Neuronal stem cell (in vitro differentiated cells): ENCODE measurements around the gene CHN2.

Experiments used
- DNase-seq: peaks from one replicate; pipeline ENCODE4 v3.0.0-alpha.2; 2013; ENCODE audit warnings: low spot score
- H2AFZ ChIP-seq: one replicate; pipeline ENCODE4 v1.6.1; 2013; ENCODE audit warnings: mild to moderate bottlenecking, low read length, inconsistent platforms
- H2AK5ac ChIP-seq: 2 replicates; pipeline ENCODE4 v1.6.1; 2013; ENCODE audit warnings: low read depth, mild to moderate bottlenecking, inconsistent platforms, low read length, moderate library complexity, mixed read lengths
- H2BK120ac ChIP-seq: 2 replicates; pipeline ENCODE4 v1.6.1; 2013; ENCODE audit warnings: low read depth, mild to moderate bottlenecking, inconsistent platforms, low read length, moderate library complexity, mixed read lengths
- H2BK12ac ChIP-seq: one replicate; pipeline ENCODE4 v1.6.1; 2013; ENCODE audit warnings: low read length, inconsistent platforms
- H2BK15ac ChIP-seq: 2 replicates; pipeline ENCODE4 v1.6.1; 2013; ENCODE audit warnings: mild to moderate bottlenecking, low read length, inconsistent platforms, mixed read lengths
- H2BK5ac ChIP-seq: one replicate; pipeline ENCODE4 v1.6.1; 2013; ENCODE audit warnings: inconsistent platforms, mild to moderate bottlenecking, low read length, moderate library complexity
- H3K14ac ChIP-seq: one replicate; pipeline ENCODE4 v1.6.1; 2013; ENCODE audit warnings: low read length, inconsistent platforms
- H3K18ac ChIP-seq: 2 replicates; pipeline ENCODE4 v1.6.1; 2013; ENCODE audit warnings: low read length, inconsistent platforms
- H3K23ac ChIP-seq: 2 replicates; pipeline ENCODE4 v1.6.1; 2013; ENCODE audit warnings: low read depth, mild to moderate bottlenecking, mixed read lengths, low read length, inconsistent platforms; ENCODE audit not compliant: poor library complexity
- H3K27ac ChIP-seq: replicated peaks from 3 replicates; pipeline ENCODE4 v1.5.1; 2013; ENCODE audit warnings: low read length, inconsistent platforms
- H3K27me3 ChIP-seq, 3 experiments: 2 replicates each; pipeline ENCODE4 v1.6.1; 2013; ENCODE audit warnings: low read length in 3 of 3, mild to moderate bottlenecking in 2 of 3, inconsistent platforms in 1 of 3, low read depth in 1 of 3, mixed read lengths in 1 of 3, moderate library complexity in 1 of 3; ENCODE audit not compliant: control insufficient read depth in 3 of 3, insufficient read depth in 3 of 3
- H3K36me3 ChIP-seq, 2 donors: replicated peaks in 1 of 2; 2 replicates each; pipeline ENCODE4 v1.6.1; 2013; ENCODE audit warnings: low read length in 2 of 2; ENCODE audit not compliant: control insufficient read depth in 2 of 2, insufficient read depth in 2 of 2
- H3K4ac ChIP-seq: 2 replicates; pipeline ENCODE4 v1.6.1; 2013; ENCODE audit warnings: inconsistent platforms, mild to moderate bottlenecking, low read length, moderate library complexity
- H3K4me1 ChIP-seq, 2 donors: 1 replicate in 1 of 2; 2 replicates in 1 of 2; pipeline ENCODE4 v1.6.1; 2013; ENCODE audit warnings: low read length in 2 of 2, low read depth in 1 of 2; ENCODE audit not compliant: control insufficient read depth in 2 of 2, insufficient read depth in 1 of 2
- H3K4me2 ChIP-seq: one replicate; pipeline ENCODE4 v1.6.1; 2013; ENCODE audit warnings: mild to moderate bottlenecking, low read length, inconsistent platforms; ENCODE audit not compliant: insufficient read depth, poor library complexity, severe bottlenecking
- H3K4me3 ChIP-seq, 2 donors: 2 replicates each; pipeline ENCODE4 v1.5.1; 2013; ENCODE audit warnings: low read length in 2 of 2, mild to moderate bottlenecking in 2 of 2, inconsistent platforms in 1 of 2, moderate library complexity in 1 of 2
- H3K79me1 ChIP-seq: one replicate; pipeline ENCODE4 v1.6.1; 2013; ENCODE audit warnings: low read depth, mild to moderate bottlenecking, inconsistent platforms, low read length, moderate library complexity
- H3K9ac ChIP-seq: one replicate; pipeline ENCODE4 v1.6.1; 2013; ENCODE audit warnings: mild to moderate bottlenecking, low read depth, low read length, inconsistent platforms; ENCODE audit not compliant: poor library complexity
- H3K9me3 ChIP-seq, 2 donors: replicated peaks in 1 of 2; 2 replicates each; pipeline versions ENCODE3 to v1.6.1; 2013; ENCODE audit warnings: low read length in 2 of 2, mild to moderate bottlenecking in 2 of 2, inconsistent platforms in 1 of 2, low read depth in 1 of 2, mixed read lengths in 1 of 2, moderate library complexity in 1 of 2; ENCODE audit not compliant: control insufficient read depth in 2 of 2, insufficient read depth in 1 of 2
- H4K8ac ChIP-seq: one replicate; pipeline ENCODE4 v1.6.1; 2013; ENCODE audit warnings: low read depth, mild to moderate bottlenecking, inconsistent platforms, low read length, moderate library complexity
- H4K91ac ChIP-seq: one replicate; pipeline ENCODE4 v1.6.1; 2013; ENCODE audit warnings: low read length, low read depth, mild to moderate bottlenecking, inconsistent platforms; ENCODE audit not compliant: poor library complexity
- WGBS, 2 donors: extraction: QIAGEN DNeasy Blood & Tissue Kit; methylation state at CpG; one replicate each; pipeline ENCODE4 v1.1.7; 2013; ENCODE audit warnings: missing lambda C conversion rate in 2 of 2, mixed read lengths in 1 of 2; ENCODE audit not compliant: insufficient read length in 2 of 2, insufficient replicate concordance in 1 of 2; ENCODE audit errors: extremely low coverage in 2 of 2; 5-methylcytosine and 5-hydroxymethylcytosine counted together

Gene CHN2

DNA sequence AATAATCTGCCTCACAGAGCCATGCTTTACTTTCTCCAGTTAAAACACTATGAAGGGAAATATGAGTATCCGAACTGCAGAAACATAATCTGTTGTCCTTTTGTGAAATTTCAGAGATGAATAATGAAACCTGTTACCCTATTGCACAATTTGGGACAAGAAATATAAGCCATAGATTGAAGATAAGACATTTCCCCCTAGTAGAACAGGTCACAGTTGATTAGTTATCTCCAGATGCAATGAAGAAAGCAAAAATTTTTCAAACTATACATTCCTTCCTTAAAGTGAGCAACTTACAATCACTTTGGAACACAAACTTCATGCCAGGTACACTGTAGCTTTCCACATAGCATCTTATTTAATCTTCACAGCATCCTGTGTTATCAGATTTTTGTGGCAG, 2.3 kb upstream of the CHN2 start:
- no peak overlapping the region for H2AFZ ChIP-seq
- H3K4me1 ChIP-seq = peaks cover 0 to 6% of the 10 kb centered on the region in 2 donors
- peaks cover 0 to 74% (median 27%) of the 10 kb centered on the region in 3 experiments for H3K27me3 ChIP-seq
- H2AK5ac ChIP-seq = no peak overlapping the region
- H2BK12ac ChIP-seq = no peak overlapping the region
- H3K4ac ChIP-seq = no peak overlapping the region
- no peaks in the 10 kb centered on the region for H3K9me3 ChIP-seq
- no peak overlapping the region for H3K18ac ChIP-seq
- no CpG with 5 or more reads among the region's 1 CpG for WGBS, 2 donors
- no peaks in the 10 kb centered on the region for H3K79me1 ChIP-seq
- DNase-seq = no peak
- no peak overlapping the region for H2BK120ac ChIP-seq
- no peak overlapping the region for H3K9ac ChIP-seq
- H3K27ac ChIP-seq = no peak overlapping the region
- H4K8ac ChIP-seq = no peak overlapping the region
- no peak overlapping the region for H3K14ac ChIP-seq
- H3K36me3 ChIP-seq = no peaks in the 10 kb centered on the region
- no peak overlapping the region for H3K23ac ChIP-seq
- no peak overlapping the region for H4K91ac ChIP-seq
- no peak overlapping the region for H2BK5ac ChIP-seq
- H3K4me3 ChIP-seq = no peak overlapping the region
- H3K4me2 ChIP-seq = no peak overlapping the region
- H2BK15ac ChIP-seq = no peak overlapping the region

- no peaks in the 10 kb centered on the region for H3K79me1 ChIP-seq
- H2BK5ac ChIP-seq = no peak overlapping the region
- H2BK12ac ChIP-seq = no peak overlapping the region
- peaks cover 0 to 6% of the 10 kb centered on the region in 2 donors for H3K4me1 ChIP-seq
- no peak overlapping the region for H4K91ac ChIP-seq
- H3K4ac ChIP-seq = no peak overlapping the region
- no peak overlapping the region for H2BK15ac ChIP-seq
- H3K4me3 ChIP-seq = no peak overlapping the region
- no peak overlapping the region for H2AFZ ChIP-seq
- no peak overlapping the region for H2AK5ac ChIP-seq
- WGBS, 2 donors = no CpG with 5 or more reads among the region's 8 CpGs
- no peak overlapping the region for H3K14ac ChIP-seq
- no peak overlapping the region for H3K27ac ChIP-seq
- H3K9ac ChIP-seq = no peak overlapping the region
- H2BK120ac ChIP-seq = no peak overlapping the region
- no peaks in the 10 kb centered on the region for H3K9me3 ChIP-seq
- H4K8ac ChIP-seq = no peak overlapping the region
- H3K4me2 ChIP-seq = no peak overlapping the region
- DNase-seq = no peak
- H3K23ac ChIP-seq = no peak overlapping the region
- H3K18ac ChIP-seq = no peak overlapping the region
- H3K27me3 ChIP-seq = peaks cover 0 to 79% (median 27%) of the 10 kb centered on the region in 3 experiments
- H3K36me3 ChIP-seq = no peaks in the 10 kb centered on the region
Observed at GRCh38 chr7:29192811-29193210, 1.8 kb upstream of the CHN2 start.

GRCh38 chr7:29193316-29194205, 1.0 kb upstream of the CHN2 start:
- Histone ChIP-seq H3K18ac (peak overlapping the region; percentile 24), H2BK5ac (no peak overlapping the region), H2AK5ac (no peak overlapping the region), H2BK12ac (no peak overlapping the region), H4K8ac (no peak overlapping the region), H3K9ac (no peak overlapping the region), H3K4ac (no peak overlapping the region), H3K27ac (no peak overlapping the region), H3K4me3 (peak overlapping the region; percentile 21 to 74), H3K4me1 (peaks cover 0 to 6% of the 10 kb centered on the region in 2 donors), H2BK15ac (no peak overlapping the region), H3K14ac (no peak overlapping the region), H2AFZ (peak overlapping the region; percentile 98), H3K79me1 (no peaks in the 10 kb centered on the region), H3K23ac (no peak overlapping the region), H3K27me3 (peaks cover 0 to 83% (median 27%) of the 10 kb centered on the region in 3 experiments), H4K91ac (no peak overlapping the region), H3K9me3 (no peaks in the 10 kb centered on the region), H3K4me2 (peak overlapping the region; percentile 99), H2BK120ac (peak overlapping the region; percentile 40), H3K36me3 (no peaks in the 10 kb centered on the region)
- DNase-seq = peak; percentile 11
- WGBS, 2 donors = no CpG with 5 or more reads among the region's 26 CpGs

DNA sequence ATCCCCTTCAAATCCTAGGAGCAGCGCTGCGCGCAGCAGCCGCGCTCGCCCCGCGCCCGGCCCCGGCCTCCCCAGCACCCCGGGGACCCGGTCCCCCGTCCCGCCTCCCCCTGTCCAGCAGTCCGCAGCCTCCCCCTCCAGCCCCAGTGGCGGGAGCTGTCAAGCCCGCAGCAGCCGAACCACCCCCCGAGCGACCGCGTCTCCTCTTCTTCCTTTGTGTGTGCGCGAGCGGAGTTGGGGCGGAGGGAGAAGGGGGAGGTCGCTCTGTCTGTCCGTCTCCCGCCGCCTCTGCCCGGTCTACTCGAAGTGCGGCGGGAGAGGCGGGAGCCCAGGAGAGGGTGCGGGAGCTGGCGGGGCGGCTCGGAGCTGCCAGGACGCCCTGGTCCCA, 375 bp upstream of the CHN2 start:
- no peak overlapping the region for H3K27ac ChIP-seq
- no peak overlapping the region for H2BK12ac ChIP-seq
- H2BK120ac ChIP-seq = peak overlapping the region; percentile 40
- H3K36me3 ChIP-seq = no peaks in the 10 kb centered on the region
- peak overlapping the region; percentile 27 for H2BK15ac ChIP-seq
- no peak overlapping the region for H3K4ac ChIP-seq
- H3K14ac ChIP-seq = peak overlapping the region; percentile 31
- no peak overlapping the region for H4K8ac ChIP-seq
- H3K4me1 ChIP-seq = peaks cover 0 to 6% of the 10 kb centered on the region in 2 donors
- H3K9me3 ChIP-seq = no peaks in the 10 kb centered on the region
- WGBS, 2 donors = no CpG with 5 or more reads among the region's 40 CpGs
- H4K91ac ChIP-seq = no peak overlapping the region
- H3K23ac ChIP-seq = peak overlapping the region; percentile 58
- no peaks in the 10 kb centered on the region for H3K79me1 ChIP-seq
- H3K27me3 ChIP-seq = peaks cover 0 to 83% (median 27%) of the 10 kb centered on the region in 3 experiments
- H2BK5ac ChIP-seq = no peak overlapping the region
- peak overlapping the region; percentile 53 to 84 for H3K4me3 ChIP-seq
- H3K4me2 ChIP-seq = peak overlapping the region; percentile 99
- no peak for DNase-seq
- no peak overlapping the region for H2AK5ac ChIP-seq
- peak overlapping the region; percentile 91 for H3K18ac ChIP-seq
- H3K9ac ChIP-seq = peak overlapping the region; percentile 93
- peak overlapping the region; percentile 98 for H2AFZ ChIP-seq
